RKO (cell line): Measurements from ENCODE around the gene BRAF.
"Not testable (repeated sequence)": the region's sequence is repeated elsewhere in the genome, so short reads cannot be mapped to it uniquely, and the experiment has no call there.

ENCODE experiments used
- DNase-seq: peaks from one replicate; pipeline ENCODE4 v3.0.0-alpha.2; 2016; ENCODE audit warnings: low spot score

Gene BRAF

DNA sequence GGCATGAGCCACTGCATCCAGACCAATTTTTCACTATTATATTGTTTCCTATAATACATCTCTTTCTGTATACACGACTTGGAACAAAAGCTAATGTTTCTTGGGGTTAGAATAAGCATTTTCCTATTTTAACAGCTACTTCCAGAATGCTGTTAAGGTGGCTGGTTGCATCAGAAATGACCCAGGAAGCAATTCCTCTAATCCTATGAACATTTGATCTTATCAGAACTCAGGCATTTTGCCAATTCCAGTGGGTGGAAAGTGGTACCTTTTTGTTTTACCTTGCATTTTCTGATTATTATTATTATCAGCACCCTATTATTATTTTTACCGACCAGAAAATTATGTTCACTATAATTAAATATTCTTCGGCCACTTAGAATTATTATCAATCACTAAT is 154.9 kb downstream of the BRAF start:
- no peak for DNase-seq

DNA sequence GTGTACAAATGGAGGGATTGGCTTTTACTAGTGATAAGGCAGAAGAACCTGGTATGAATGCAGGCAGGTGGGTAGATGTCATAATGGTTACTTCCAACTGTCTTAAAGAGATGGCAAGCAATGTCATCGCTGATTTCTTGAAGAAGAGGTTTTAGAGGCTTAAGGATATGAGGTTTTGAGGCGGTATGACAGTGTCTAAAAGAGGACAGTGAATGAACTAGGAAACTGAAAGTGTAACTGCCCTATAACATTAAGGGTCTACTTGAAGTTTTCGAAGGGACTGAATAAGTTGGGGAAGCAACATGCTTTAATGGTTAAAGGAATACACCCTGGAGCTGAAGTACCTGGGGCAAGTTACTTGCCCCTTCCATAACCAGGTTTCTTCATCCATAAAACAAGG is 157.3 kb downstream of the BRAF start:
- no peak for DNase-seq

DNA sequence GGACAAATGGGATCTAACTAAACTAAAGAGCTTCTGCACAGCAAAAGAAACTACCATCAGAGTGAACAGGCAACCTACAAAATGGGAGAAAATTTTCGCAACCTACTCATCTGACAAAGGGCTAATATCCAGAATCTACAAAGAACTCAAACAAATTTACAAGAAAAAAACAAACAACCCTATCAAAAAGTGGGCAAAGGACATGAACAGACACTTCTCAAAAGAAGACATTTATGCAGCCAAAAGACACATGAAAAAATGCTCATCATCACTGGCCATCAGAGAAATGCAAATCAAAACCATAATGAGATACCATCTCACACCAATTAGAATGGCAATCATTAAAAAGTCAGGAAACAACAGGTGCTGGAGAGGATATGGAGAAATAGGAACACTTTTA is 159.3 kb downstream of the BRAF start:
- DNase-seq: not testable (repeated sequence)

DNA sequence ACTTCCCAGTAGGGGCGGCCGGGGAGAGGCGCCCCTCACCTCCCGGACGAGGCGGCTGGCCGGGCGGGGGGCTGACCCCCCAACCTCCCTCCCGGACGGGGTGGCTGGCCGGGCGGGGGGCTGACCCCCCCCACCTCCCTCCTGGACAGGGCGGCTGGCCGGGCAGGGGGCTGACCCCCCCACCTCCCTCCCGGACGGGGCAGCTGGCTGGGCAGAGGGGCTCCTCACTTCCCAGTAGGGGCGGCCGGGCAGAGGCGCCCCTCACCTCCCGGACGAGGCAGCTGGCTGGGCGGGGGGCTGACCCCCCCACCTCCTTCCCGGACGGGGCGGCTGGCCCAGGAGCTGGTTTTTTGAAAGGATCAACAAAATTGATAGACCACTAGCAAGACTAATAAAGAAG is 161.6 kb downstream of the BRAF start:
- DNase-seq: not testable (repeated sequence)

DNA sequence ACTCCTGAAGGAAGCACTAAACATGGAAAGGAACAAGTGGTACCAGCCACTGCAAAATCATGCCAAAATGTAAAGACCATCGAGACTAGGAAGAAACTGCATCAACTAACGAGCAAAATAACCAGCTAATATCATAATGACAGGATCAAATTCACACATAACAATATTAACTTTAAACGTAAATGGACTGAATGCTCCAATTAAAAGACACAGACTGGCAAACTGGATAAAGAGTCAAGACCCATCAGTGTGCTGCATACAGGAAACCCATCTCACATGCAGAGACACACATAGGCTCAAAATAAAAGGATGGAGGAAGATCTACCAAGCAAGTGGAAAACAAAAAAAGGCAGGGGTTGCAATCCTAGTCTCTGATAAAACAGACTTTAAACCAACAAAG is 163.4 kb downstream of the BRAF start:
- not testable (repeated sequence) for DNase-seq

DNA sequence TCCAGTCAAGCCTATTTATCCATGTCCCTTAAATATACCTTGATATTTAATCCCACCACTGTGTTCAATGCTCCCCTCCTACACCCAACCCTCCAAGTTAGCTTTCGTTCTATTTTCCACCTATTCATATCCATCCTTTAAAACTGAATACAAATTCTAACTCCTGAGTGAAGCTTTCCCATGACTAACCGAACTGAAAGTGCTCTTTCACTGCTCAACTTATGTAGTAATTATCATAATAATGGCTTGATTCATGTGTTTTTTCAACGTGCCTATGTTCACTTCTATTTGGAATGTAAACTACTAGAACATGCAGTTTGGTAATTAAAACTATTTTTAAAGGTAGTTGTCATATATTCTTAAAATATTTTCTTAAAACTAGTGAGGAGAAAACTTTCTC is 170.2 kb downstream of the BRAF start:
- DNase-seq: no peak

DNA sequence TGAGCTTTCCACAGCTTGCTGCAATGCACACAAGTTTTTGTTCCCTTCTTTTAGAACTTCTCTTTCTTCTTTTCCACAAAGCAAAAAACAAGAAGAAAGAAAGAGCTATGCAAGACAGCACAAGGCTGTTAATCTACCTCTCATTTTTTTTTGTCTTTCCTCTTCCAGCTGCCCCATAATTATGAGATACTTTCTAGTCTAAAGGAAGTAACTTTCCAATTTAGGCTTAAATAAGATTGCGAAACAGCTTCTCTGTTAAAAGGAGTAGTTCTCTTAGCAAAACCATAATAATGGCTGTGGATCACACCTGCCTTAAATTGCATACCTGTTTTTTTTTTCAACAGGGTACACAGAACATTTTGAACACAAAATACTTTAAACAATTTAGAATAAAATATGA is 172.2 kb downstream of the BRAF start:
- DNase-seq: no peak

DNA sequence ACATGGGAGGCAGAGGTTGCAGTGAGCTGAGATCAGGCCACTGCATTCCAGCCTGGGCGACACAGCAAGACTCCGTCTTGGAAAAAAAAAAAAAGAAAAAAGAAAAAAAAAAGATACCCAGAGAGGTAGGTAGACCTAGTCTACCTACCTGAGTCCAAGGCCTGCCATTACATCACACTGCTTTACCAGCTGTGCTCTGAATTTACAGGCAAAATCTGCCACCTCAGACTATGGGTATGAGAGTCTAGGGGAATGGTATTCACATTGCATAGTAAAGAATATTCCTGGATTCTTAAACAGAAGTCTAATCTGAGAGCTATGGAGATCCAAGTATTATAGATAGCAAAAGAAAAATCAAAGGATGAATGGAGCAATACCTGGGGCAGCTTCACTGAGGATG is 178.0 kb downstream of the BRAF start:
- no peak for DNase-seq

DNA sequence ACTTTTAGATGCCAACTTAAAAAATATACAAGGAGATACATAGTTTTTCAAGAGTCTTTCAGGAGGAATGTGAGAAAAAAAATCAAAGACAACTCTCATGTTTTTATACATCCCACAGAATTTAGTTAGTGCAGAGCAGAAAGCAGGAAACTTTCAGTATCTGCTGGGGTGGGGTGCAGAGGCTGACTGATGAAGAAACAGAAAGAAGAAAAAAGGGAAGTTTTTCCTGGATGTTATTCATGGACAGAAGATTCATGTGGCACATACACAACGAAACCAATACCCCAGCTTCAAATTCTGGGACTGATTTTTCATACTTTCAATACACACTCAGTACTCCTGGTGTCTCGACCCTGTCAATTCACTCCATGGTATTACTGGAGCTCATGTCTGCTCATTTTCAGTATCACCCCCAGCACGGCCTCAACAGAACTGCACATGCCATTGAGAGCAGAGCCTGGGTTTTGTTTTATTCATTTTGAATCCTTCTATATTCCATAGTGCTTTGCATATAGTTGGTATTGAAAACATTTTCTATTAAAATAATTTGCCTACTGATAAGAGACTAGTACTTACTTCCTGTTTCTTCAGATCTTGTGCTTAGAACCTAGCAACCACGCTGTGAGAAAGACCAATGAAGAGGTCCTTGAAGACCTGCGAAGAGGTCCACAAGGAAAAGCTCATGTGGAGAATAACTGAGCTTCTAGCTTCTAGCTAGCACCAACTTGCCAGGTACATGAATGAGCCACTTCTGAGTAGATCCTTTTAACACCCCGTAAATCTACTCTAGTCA is 179.3 kb downstream of the BRAF start:
- no peak for DNase-seq

DNA sequence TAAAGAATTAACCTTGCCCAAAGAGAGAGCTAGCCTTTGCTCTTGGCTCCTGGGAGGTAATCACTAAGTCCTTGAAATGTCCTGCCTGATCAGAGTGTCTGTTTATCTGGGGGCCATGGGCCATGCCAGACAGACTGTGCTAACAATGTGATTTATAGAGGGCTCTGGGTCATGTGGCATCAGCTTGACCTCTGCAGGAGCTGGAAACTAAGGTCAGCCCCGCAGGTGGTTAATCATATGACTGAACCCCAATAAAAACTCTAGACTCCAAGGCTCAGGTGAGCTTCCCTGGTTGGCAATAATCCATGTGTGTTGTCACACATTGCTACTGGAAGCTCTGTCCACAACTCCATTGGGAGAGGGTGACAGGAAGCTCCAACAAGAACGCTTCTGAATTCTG is 180.7 kb downstream of the BRAF start:
- DNase-seq: no peak

DNA sequence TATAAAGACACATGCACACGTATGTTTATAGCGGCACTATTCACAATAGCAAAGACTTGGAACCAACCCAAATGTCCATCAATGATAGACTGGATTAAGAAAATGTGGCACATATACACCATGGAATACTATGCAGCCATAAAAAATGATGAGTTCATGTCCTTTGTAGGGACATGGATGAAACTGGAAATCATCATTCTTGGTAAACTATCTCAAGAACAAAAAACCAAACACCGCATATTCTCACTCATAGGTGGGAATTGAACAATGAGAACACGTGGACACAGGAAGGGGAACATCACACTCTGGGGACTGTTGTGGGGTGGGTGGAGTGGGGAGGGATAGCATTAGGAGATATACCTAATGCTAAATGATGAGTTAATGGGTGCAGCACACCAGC is 181.5 kb downstream of the BRAF start:
- DNase-seq: not testable (repeated sequence)

DNA sequence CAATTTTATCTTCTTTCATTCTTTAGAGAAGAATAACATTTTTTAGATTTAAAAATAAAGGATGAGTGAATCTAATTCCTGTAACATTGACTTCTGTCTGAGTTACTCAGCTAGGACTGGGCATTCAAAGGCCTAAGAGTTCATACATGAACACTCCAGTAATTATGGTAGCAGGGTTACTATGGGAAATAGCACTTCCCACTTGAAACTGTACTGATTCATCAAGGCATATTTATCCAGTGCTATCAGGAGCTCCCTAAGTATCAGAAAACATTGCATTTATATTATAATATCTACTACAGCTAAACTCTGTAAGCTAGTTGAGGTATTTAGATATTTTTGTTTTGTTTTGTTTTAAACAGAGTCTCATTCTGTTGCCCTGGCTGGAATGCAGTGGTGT is 186.4 kb downstream of the BRAF start:
- no peak for DNase-seq

DNA sequence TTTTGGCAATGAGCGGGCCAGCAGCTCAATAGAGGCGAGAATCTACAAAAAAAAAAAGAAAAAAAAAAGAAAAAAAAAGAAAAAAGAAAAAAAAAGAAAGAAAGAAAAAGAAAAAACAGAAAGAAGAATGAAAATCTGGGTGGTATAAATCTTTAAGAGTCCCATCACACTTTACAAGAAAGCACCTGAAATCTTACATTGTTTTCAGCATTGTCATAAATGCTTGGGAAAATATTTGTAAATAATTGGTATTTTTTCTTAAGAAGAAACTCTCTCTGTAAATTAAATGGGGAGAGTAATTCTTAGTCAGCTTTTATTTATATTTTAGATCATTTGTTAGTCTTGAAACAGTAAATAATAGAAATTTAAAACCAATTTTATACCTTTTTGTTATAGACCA is 190.0 kb downstream of the BRAF start:
- DNase-seq: no peak

DNA sequence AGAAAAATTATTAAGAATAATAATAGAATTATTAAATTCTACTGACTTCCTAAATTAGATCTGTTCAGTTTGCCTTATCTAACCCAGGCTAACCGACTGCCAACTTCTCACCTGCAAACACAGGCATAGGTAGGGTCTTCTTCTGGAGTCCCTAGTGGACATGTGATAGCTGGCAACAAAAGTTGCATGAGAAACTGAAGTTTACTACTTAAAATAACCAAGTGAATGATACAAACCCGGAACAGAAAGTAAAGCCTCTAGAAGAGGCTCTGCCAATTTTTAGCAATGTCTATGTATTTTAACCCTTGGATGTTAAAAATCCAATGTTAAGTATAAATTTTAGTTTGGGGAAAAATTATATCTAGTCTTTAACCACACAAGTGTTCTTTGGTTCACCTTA is 190.6 kb downstream of the BRAF start:
- no peak for DNase-seq

DNA sequence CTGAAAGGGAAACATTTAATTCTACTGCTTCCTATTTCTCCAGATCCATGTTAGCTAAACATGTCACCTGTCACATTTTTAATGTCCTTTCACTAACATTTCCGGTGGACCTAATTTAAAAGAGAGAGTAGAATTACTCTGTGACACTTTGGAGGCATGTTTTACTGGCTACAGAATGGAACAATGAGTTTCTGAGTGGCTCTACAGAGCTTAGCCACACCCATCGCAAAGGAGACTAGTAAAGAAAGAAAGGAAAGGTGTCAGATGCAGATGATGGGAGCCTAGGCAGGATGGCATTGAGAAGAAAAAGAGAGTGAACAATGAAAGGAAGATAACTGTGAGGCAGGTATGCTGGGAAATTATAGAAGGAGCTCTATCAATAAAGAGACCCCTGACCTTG is 192.3 kb downstream of the BRAF start:
- no peak for DNase-seq

DNA sequence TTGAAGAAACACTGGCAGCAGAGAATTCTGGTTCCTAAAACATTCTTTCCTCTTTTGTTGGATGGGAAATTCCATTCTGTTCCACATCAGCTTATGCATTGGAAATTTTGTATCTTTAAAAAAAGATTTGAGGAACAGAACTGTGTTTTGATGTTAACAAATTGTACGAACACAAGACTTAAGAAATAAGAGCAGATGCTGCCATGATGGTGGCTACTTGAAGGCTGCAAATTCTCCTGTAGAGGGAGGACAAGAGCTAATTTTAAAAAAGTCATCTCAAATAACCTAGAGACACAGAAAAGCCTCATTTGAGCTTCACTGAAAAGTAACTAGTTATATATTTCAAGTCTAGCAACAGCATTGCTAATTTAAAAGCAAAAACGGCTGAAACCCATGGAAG is 198.4 kb downstream of the BRAF start:
- peak; percentile 60 for DNase-seq

DNA sequence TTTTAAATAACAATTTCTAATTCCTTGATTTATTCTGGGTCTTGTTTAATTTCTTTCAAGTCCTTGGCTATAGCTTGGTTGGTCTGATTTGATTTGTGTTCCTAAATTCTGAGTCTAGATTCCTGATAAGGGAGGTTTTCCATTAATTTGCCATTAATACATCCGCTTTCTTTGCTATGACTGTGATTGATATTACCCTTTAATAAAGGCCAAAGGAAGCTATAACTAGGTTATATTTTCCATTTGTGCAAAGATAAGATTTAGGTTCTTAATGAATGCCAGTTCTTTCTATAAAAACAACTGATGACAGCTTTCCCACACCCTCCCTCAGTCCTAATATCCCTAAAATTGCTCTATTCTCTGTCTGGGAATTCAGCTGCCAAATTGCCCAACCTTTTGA is 200.0 kb downstream of the BRAF start:
- DNase-seq: no peak

DNA sequence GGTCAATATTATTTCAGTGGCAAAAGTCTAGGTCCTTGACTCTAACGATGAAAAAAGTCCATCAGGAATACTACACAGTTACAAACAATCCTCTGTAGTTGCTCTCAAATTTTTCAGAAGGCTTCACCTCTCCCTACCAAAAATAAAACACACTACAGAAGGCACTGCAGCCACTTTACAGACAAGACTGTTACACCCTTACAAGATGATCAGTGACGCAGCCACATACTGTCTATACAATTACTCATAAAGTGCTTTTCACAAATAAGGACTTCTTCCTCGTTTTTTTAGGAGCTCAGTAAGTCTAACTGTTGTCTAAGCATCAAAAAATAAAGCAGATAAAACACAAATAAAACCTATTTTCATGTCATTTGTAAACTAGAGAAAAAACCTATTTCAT is 201.2 kb downstream of the BRAF start:
- no peak for DNase-seq

DNA sequence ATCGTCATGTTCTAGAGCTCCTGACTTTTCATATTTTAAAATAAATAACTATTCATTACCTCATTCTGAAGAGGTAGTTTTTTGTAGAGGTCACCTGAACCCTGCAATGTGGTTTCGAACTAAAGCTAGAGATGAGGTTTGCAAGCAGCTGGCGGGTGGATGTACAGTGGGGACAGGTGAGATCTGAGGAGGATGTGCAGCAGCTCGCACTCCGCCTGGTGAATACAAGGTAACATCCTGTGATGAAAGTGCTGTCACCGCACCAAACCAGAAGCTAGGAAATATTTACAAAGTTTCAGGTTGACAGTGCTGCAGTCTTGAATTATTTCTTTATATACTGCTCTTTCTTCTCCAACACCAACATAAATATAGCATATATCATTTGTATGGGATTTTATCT is 201.7 kb downstream of the BRAF start:
- DNase-seq: no peak

DNA sequence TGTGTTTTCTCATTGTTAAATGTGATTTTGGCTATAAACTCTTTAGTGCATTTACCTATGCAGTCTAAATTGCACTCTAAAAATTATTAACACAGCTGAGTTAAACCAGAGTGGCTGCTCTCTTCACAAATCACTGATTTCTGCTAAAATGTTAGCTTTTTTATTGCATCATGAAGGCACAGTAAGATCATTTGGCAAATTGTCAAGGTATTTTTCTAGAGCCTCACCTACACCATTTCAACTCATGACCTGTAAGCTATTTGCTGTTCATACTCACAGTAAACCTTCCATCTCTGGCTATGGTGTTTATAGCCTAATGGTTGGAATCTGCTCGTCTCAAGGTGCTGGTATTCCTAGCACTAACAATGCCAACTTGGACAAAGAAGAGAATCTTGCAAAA is 202.5 kb downstream of the BRAF start:
- no peak for DNase-seq

DNA sequence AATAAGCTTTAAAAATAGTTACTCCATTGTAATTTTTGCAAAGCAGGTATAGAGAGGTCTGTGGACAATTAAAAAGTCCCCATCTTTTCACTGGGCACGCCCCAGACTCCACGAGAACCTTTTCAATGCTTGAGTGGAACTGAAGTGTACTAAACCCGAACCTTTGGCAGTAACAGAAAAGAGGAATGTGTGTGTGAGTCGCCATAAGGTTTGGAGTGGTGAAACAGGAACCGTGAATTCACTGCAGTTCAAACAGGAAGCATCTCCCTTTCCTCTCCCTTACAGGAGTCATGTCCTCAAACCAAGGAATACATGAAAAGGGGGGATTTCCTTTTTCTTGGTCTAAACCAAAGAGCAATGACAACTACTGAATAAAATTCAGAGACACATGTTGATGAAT is 205.0 kb downstream of the BRAF start:
- no peak for DNase-seq

DNA sequence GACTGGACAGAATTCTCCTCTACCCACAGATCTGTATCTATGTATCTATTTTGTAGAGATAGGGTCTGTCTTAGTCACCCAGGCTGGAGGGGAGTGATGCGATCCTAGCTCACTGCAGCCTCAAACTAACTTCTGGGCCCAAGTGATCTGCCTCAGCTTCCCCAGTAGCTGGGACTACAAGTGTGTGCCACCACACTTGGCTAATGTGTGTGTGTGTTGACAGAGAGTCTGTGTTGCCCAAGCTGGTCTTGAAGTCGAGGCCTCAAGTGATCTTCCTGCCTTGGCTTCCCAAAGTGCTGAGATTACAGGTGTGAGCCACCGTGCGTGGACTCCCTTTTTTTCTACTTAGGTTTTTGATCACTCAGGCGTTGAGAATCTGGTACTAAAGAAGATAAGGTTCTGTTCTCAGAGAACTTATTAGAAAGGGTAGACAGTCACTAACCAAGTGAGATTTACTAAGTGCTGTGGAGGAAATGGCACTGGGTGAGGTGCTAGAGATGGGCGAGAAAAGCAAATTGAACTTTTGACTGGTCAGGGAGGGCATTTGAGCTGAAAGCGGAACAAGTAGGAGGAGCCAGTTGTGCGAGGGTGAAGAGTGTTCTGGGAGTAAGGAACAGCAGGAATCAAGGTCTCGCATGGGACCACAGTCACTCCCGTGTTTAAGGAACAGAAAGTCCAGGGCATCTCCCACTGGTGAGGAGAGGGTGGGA is 210.2 kb downstream of the BRAF start:
- no peak for DNase-seq

DNA sequence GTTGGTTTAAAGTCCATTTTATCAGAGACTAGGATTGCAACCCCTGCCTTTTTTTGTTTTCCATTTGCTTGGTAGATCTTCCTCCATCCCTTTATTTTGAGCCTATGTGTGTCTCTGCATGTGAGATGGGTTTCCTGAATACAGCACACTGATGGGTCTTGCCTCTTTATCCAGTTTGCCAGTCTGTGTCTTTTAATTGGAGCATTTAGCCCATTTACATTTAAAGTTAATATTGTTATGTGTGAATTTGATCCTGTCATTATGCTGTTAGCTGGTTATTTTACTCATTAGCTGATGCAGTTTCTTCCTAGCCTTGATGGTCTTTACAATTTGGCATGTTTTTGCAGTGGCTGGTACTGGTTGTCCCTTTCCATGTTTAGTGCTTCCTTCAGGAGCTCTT is 212.3 kb downstream of the BRAF start:
- not testable (repeated sequence) for DNase-seq

DNA sequence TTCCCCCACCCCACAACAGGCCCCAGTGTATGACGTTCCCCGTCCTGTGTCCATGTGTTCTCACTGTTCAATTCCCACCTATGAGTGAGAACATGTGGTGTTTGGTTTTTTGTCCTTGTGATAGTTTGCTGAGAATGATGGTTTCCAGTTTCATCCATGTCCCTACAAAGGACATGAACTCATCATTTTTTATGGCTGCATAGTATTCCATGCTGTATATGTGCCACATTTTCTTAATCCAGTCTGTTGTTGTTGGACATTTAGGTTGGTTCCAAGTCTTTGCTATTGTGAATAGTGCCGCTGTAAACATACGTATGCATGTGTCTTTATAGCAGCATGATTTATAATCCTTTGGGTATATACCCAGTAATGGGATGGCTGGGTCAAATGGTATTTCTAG is 216.0 kb downstream of the BRAF start:
- not testable (repeated sequence) for DNase-seq
